Ovary (tissue), 9 donors: ENCODE data around the gene PGBD5. TPM values are rescaled to one million over a fixed set of nuclear protein-coding genes. Genes with fewer than 3 reads are reported as not detected.

Source experiments
- DNase-seq, 5 donors: peaks; one replicate each; pipeline ENCODE4 v3.0.0-alpha.2; 2019 to 2020
- H3K27ac ChIP-seq, 2 donors: fragments of 200-600 bp; one replicate each; pipeline versions ENCODE4 v1.5.1 to v1.8.0; 2019 to 2022
- H3K27me3 ChIP-seq: fragments of 200-600 bp; one replicate; pipeline ENCODE4 v1.8.0; 2022
- H3K36me3 ChIP-seq: fragments of 200-600 bp; sonication (generic); one replicate; pipeline ENCODE4 v1.5.1; 2019
- H3K4me1 ChIP-seq: one replicate; pipeline ENCODE4 v1.8.1; 2013; ENCODE audit warnings: mild to moderate bottlenecking, moderate library complexity; ENCODE audit not compliant: insufficient read depth
- H3K4me3 ChIP-seq: fragments of 200-600 bp; sonication (generic); one replicate; pipeline ENCODE4 v1.5.1; 2017
- H3K9me3 ChIP-seq, 2 donors: fragments of 200-600 bp in 1 of 2; sonication (generic) in 1 of 2; one replicate each; pipeline versions ENCODE4 v1.5.1 to v1.8.1; 2013 to 2019; ENCODE audit warnings: mild to moderate bottlenecking in 1 of 2, moderate library complexity in 1 of 2
- CTCF ChIP-seq, 3 donors: fragments of 450-650 bp in 2 of 3; fragments of 200-600 bp in 1 of 3; IDR thresholded peaks; one replicate each; pipeline versions ENCODE4 v1.5.1 to v1.8.0; 2016 to 2022; ENCODE audit warnings: antibody characterized with exemption in 3 of 3, mild to moderate bottlenecking in 1 of 3
- EP300 ChIP-seq: sonication (generic); formaldehyde crosslinking; IDR thresholded peaks from one replicate; pipeline ENCODE4 v1.6.1; 2017; ENCODE audit warnings: antibody characterized with exemption
- POLR2A ChIP-seq: fragments of 450-650 bp; IDR thresholded peaks from one replicate; pipeline ENCODE4 v1.6.1; 2017; ENCODE audit warnings: antibody characterized with exemption, mild to moderate bottlenecking, moderate library complexity
- WGBS, 3 donors: extraction: QIAGEN DNeasy Blood & Tissue Kit in 1 of 3; methylation state at CpG; one replicate each; pipeline versions ENCODE4 v1.1.5 to v1.1.7; 2013 to 2017; 5-methylcytosine and 5-hydroxymethylcytosine counted together
- intact Hi-C, 4 donors: fragments of 100-400 bp; cut with DNase I; formaldehyde crosslinking; loops; one replicate each; pipeline versions ENCODE4 v1.11.0 to v1.15.1; 2022 to 2023
- polyA plus RNA-seq, 2 donors: library from polyadenylated mRNA; stranded (reverse); fragments of 200-250 nt in 1 of 2; fragments of 350-450 nt in 1 of 2; fragmentation: Illumina TruSeq in 1 of 2; extraction: RNeasy Lipid Tissue Mini Kit (QIAGEN cat#74804) in 1 of 2; gene quantifications; one replicate each; pipeline ENCODE4 v1.2.3, GENCODE V29; 2013 to 2014
- total RNA-seq, 7 donors: library from RNA; depleted of rRNA in 2 of 7; stranded (reverse); fragments of >200 nt in 2 of 7; fragmentation: NEBNext Ultra II Directional in 3 of 7; extraction: Animal tissue kit (Norgen Biotek cat#: 25700) in 3 of 7; gene quantifications; one replicate each; pipeline versions ENCODE4 v1.1.0 to v1.2.4, GENCODE V29; 2016 to 2023
- donor health status: DM: no; HTN: no; CAD: no; lungs with moderate emphysema.
- donor health status: DM: no; HTN: no; CAD: no.
- donor health status: Bipolar disorder and iron deficiency.
- donor health status: DM: yes; HTN: yes; CAD: no.
- donor health status: DM: no; HTN: no; CAD: no.
- donor health status: DM: yes; HTN: yes; CAD: no.

PGBD5 gene
- total and polyA plus RNA-seq, 9 donors, result 0.12 to 2.6 (median 1.1) TPM

DNA sequence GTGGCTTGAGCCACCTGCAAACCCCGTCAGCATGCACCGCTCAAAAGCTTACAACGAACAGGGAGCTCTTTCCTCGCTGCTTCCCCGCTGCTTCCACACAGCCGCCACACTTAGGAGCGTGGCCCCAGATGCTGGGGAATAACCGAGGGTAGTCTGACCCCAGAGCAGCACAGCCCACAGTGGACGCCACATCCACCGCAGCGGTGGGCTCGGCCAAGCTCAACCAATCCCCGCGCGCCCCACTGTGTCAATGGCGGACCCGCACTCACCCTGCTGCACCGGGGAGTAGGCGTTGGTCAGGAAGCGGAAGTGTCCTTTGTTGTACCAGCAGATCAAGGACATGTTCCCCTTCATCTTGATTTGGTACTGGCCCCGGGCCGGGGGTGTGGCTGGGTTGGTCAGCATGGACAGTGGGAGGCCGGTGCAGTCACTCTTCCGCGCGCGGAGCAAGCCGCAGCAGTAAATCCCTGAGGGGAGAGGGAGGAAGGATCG is 93.5 kb downstream of the PGBD5 start:
- intact Hi-C loops, result no loop called here
- no peak for DNase-seq
- 76 to 86% (median 80%) methylated on average over 29 of the region's 29 CpGs for WGBS, 3 donors

GRCh38 chr1:230332061-230332460 is 94.1 kb downstream of the PGBD5 start:
- Histone ChIP-seq H3K4me1 (no peaks in the 10 kb centered on the region), H3K27ac (no peak overlapping the region), H3K4me3 (no peak overlapping the region), H3K36me3 (no peaks in the 10 kb centered on the region), H3K27me3 (no peaks in the 10 kb centered on the region), H3K9me3 (no peaks in the 10 kb centered on the region)
- intact Hi-C loops, result no loop called here
- DNase-seq, result no peak
- WGBS, 3 donors, result 84% methylated on average over 8 of the region's 8 CpGs
- no peak for TF ChIP-seq POLR2A
- no peak for TF ChIP-seq CTCF (IDR thresholded peaks at IDR 0.05)
- no peak for TF ChIP-seq EP300

More for the DNA sequence above, 93.5 kb downstream of the PGBD5 start:
- TF ChIP-seq POLR2A (no peak), CTCF (IDR thresholded peaks at IDR 0.05) (no peak), EP300 (no peak)
- Histone ChIP-seq H3K4me1 (no peaks in the 10 kb centered on the region), H3K27ac (no peak overlapping the region), H3K27me3 (no peaks in the 10 kb centered on the region), H3K9me3 (no peaks in the 10 kb centered on the region), H3K36me3 (no peaks in the 10 kb centered on the region), H3K4me3 (no peak overlapping the region)

DNA sequence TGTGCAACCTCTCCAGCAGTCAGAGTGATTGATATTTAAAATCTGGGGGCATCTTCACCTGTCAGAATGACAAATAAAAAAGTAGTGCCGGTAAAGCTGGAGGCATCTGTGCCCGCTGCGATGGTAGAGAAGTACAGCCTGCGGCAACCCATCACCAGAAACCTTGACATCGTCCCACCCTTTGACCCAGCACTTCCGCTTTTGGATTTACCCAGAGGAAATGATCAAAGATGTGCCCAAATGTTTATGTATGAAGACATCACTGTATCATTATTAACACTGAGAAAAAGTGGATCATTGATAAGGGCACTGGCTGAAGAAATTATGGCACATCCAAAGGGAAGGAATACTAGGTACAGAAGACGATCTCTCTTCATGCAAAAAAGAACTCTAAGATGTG is 96.0 kb downstream of the PGBD5 start:
- no peaks in the 10 kb centered on the region for H3K36me3 ChIP-seq
- no peaks in the 10 kb centered on the region for H3K27me3 ChIP-seq
- no peak overlapping the region for H3K27ac ChIP-seq
- intact Hi-C loops, result no loop called here
- 85 to 90% (median 88%) methylated on average over 7 of the region's 7 CpGs for WGBS, 3 donors
- no peaks in the 10 kb centered on the region for H3K4me1 ChIP-seq
- no peaks in the 10 kb centered on the region for H3K9me3 ChIP-seq
- H3K4me3 ChIP-seq, result no peak overlapping the region
- DNase-seq, result no peak
- no peak for TF ChIP-seq CTCF (IDR thresholded peaks at IDR 0.05)
- no peak for TF ChIP-seq EP300
- TF ChIP-seq POLR2A, result no peak

- Histone ChIP-seq H3K9me3 (no peaks in the 10 kb centered on the region), H3K4me1 (no peaks in the 10 kb centered on the region), H3K27me3 (no peaks in the 10 kb centered on the region), H3K36me3 (no peaks in the 10 kb centered on the region), H3K4me3 (no peak overlapping the region), H3K27ac (no peak overlapping the region)
- intact Hi-C loops, result no loop called here
- 92 to 93% (median 93%) methylated on average over 7 of the region's 7 CpGs for WGBS, 3 donors
- DNase-seq, result no peak
- TF ChIP-seq POLR2A (no peak), CTCF (IDR thresholded peaks at IDR 0.05) (no peak), EP300 (no peak)
These were observed 97.7 kb downstream of the PGBD5 start for GRCh38 chr1:230328342-230329015.
